ENCODE data around the gene HMCN1. TPM values are rescaled to one million over a fixed set of nuclear protein-coding genes. Genes with fewer than 3 reads are reported as not detected.

HMCN1 gene
- total RNA-seq, 4 donors from 2014 or later = 53.0 to 87.9 (median 76.8) TPM

- no peak for TF ChIP-seq POLR2AphosphoS5 (IDR thresholded peaks at IDR 0.05)
- TF ChIP-seq EP300 (IDR thresholded peaks at IDR 0.05) = no peak
- TF ChIP-seq, protein P1, sequence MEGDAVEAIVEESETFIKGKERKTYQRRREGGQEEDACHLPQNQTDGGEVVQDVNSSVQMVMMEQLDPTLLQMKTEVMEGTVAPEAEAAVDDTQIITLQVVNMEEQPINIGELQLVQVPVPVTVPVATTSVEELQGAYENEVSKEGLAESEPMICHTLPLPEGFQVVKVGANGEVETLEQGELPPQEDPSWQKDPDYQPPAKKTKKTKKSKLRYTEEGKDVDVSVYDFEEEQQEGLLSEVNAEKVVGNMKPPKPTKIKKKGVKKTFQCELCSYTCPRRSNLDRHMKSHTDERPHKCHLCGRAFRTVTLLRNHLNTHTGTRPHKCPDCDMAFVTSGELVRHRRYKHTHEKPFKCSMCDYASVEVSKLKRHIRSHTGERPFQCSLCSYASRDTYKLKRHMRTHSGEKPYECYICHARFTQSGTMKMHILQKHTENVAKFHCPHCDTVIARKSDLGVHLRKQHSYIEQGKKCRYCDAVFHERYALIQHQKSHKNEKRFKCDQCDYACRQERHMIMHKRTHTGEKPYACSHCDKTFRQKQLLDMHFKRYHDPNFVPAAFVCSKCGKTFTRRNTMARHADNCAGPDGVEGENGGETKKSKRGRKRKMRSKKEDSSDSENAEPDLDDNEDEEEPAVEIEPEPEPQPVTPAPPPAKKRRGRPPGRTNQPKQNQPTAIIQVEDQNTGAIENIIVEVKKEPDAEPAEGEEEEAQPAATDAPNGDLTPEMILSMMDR (IDR thresholded peaks at IDR 0.05) = no peak
- no peak for TF ChIP-seq POLR2A (IDR thresholded peaks at IDR 0.05; ENCODE audit: low read depth)
- H3K27ac ChIP-seq (replicated peaks in 1 of 4) = peak overlapping the region in 3 of 4 donors; percentile 22 to 53 (median 40)
- 54% methylated on average over 1 of the region's 1 CpG for WGBS
- H3K4me3 ChIP-seq = no peak overlapping the region
- peaks cover 0 to 3% (median 0%) of the 10 kb centered on the region in 4 donors for H3K36me3 ChIP-seq
- no peak for DNase-seq (ENCODE audit: extremely low spot score)
- intact Hi-C loops (cut with DNase I) = no loop called here
- no peaks in the 10 kb centered on the region for H3K27me3 ChIP-seq
- peaks cover 0 to 23% (median 17%) of the 10 kb centered on the region in 4 donors for H3K4me1 ChIP-seq
- no peaks in the 10 kb centered on the region for H3K9me3 ChIP-seq
These were observed 275.0 kb downstream of the HMCN1 start for GRCh38 chr1:186009039-186009737.

DNA sequence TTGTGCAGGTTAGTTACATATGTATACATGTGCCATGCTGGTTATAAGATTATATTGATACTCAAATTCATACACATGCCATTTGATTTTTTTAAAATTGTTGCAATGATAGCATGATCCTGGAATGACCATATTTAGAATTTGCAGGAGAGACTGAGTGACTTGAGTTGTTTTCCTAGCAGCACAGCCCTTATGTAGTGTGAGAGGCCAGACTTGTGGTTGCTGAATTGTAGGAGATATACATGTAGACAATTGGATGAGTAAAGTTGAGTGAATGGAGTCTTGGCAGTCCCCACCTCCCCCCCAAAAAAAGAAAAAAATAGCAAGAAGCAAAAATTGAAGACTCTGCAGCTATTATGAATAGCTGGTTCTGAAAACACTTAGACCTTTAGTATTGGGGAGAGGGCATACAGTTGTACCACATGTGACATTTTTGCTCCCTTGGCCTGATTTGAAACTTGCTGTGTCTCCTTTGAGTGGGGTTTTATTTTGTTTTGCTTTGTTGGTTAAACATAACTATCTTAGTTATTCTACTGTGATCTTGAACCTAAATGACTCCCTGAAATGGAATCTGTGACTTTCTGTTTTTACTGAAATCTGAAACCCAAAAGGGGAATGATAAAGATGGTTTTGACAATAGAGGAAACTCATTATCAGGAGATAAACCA is 280.3 kb downstream of the HMCN1 start:
- intact Hi-C loops (cut with DNase I) = no loop called here
- Histone ChIP-seq H3K9me3 (no peaks in the 10 kb centered on the region), H3K36me3 (peaks cover 0 to 31% (median 4%) of the 10 kb centered on the region in 4 donors), H3K4me1 (peaks cover 0 to 7% (median 2%) of the 10 kb centered on the region in 4 donors), H3K27ac (replicated peaks in 1 of 4) (no peak overlapping the region), H3K27me3 (no peaks in the 10 kb centered on the region), H3K4me3 (no peak overlapping the region)
- DNase-seq (ENCODE audit: extremely low spot score) = no peak
- TF ChIP-seq, protein P1 (IDR thresholded peaks at IDR 0.05) = no peak
- TF ChIP-seq EP300 (IDR thresholded peaks at IDR 0.05) (no peak), POLR2A (IDR thresholded peaks at IDR 0.05; ENCODE audit: low read depth) (no peak), POLR2AphosphoS5 (IDR thresholded peaks at IDR 0.05) (no peak)

GRCh38 chr1:186016856-186017255 is 282.7 kb downstream of the HMCN1 start:
- intact Hi-C loops (cut with DNase I) = no loop called here

GRCh38 chr1:186022184-186022583 is 288.0 kb downstream of the HMCN1 start:
- no peaks in the 10 kb centered on the region for H3K9me3 ChIP-seq
- peaks cover 0 to 26% (median 3%) of the 10 kb centered on the region in 4 donors for H3K36me3 ChIP-seq
- no peaks in the 10 kb centered on the region for H3K4me1 ChIP-seq
- H3K27me3 ChIP-seq = no peaks in the 10 kb centered on the region
- WGBS = 91% methylated on average over 1 of the region's 1 CpG
- intact Hi-C loops (cut with DNase I) = no loop called here
- H3K27ac ChIP-seq (replicated peaks in 1 of 4) = no peak overlapping the region
- H3K4me3 ChIP-seq = no peak overlapping the region
- no peak for DNase-seq (ENCODE audit: extremely low spot score)
- no peak for TF ChIP-seq POLR2AphosphoS5 (IDR thresholded peaks at IDR 0.05)
- TF ChIP-seq EP300 (IDR thresholded peaks at IDR 0.05) = no peak
- TF ChIP-seq, protein P1 (IDR thresholded peaks at IDR 0.05) = no peak
- TF ChIP-seq POLR2A (IDR thresholded peaks at IDR 0.05; ENCODE audit: low read depth) = no peak

More at GRCh38 chr1:186016856-186017255, 282.7 kb downstream of the HMCN1 start:
- no peak overlapping the region for H3K4me3 ChIP-seq
- H3K27me3 ChIP-seq = no peaks in the 10 kb centered on the region
- no peaks in the 10 kb centered on the region for H3K4me1 ChIP-seq
- peaks cover 0 to 32% (median 4%) of the 10 kb centered on the region in 4 donors for H3K36me3 ChIP-seq
- no peak for TF ChIP-seq POLR2A (IDR thresholded peaks at IDR 0.05; ENCODE audit: low read depth)
- TF ChIP-seq, protein P1 (IDR thresholded peaks at IDR 0.05) = no peak
- no peak for TF ChIP-seq POLR2AphosphoS5 (IDR thresholded peaks at IDR 0.05)
- no peak for TF ChIP-seq EP300 (IDR thresholded peaks at IDR 0.05)
- H3K27ac ChIP-seq (replicated peaks in 1 of 4) = no peak overlapping the region
- H3K9me3 ChIP-seq = no peaks in the 10 kb centered on the region
- no peak for DNase-seq (ENCODE audit: extremely low spot score)

Data from esophagus muscularis mucosa (tissue), 4 donors.